ENCODE measurements around the gene ARHGEF1.

Gene ARHGEF1

DNA sequence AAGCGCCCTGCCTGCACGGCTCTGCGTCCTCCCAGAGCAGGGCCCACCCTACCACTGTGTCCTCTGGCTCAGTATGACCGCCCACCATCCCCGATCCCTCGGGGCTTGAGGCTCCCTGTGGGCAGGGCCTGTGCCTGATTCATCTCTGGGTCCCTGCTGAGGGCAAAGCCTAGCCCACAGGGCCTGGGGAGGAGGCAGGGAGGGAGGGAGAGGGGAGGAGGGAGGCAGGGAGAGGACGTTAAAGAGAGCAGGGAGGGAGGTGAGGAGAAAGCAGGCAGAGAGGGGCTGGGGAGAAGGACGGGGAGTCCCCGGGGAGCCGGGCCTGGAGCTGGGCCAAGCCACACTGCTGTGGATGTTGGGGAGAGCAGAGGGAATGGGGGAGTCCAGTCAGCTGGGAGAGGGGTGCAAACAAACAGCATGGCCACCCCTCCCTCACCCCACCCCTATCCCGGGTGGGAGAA lies 49.3 kb downstream of the ARHGEF1 start:
- TF ChIP-seq CTCF (IDR thresholded peaks at IDR 0.05; ENCODE audit: low read depth, low read length): no peak
- DNase-seq (ENCODE audit: extremely low read depth, low read depth): no peak

GRCh38 chr19:41932720-41933332 lies 49.8 kb downstream of the ARHGEF1 start:
- TF ChIP-seq CTCF (IDR thresholded peaks at IDR 0.05; ENCODE audit: low read depth, low read length): no peak

DNA sequence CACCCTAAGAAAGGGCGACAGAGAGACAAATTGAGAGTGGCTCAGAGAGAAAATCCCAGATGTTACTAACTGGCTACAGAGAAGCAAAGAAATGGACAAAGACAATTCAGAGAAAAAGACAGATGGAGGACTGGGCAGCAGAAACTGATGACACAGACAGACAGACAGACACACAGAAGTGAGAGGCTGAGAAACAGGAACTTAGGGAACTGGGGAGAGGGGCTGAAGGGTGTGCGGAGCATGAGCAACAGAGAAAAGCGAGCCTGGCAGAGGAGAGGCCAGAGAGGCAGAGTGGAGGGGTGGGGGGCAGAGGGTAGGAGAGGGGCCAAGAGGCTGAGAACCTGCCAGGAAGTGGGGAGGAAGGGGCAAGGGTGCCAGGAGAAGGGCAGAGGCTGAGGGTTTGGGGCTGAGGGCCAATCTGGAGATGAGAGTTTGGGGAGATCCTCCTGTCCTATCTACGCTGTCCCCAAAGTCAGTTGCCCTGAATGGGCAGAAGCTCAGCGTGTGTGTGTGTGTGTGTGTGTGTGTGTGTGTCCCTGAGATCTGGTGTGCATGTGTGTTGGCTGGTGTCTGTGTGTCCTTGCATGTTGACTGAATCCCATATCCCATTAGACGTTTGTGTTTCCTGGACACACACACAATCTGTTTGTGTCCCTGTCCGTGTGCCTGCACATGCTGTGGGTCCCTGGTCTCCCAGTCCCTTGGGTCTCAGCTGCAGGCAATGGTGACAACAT lies 50.9 kb downstream of the ARHGEF1 start:
- DNase-seq (ENCODE audit: extremely low read depth, low read depth): no peak
- TF ChIP-seq CTCF (IDR thresholded peaks at IDR 0.05; ENCODE audit: low read depth, low read length): no peak

More at GRCh38 chr19:41932720-41933332, 49.8 kb downstream of the ARHGEF1 start:
- no peak for DNase-seq (ENCODE audit: extremely low read depth, low read depth)

DNA sequence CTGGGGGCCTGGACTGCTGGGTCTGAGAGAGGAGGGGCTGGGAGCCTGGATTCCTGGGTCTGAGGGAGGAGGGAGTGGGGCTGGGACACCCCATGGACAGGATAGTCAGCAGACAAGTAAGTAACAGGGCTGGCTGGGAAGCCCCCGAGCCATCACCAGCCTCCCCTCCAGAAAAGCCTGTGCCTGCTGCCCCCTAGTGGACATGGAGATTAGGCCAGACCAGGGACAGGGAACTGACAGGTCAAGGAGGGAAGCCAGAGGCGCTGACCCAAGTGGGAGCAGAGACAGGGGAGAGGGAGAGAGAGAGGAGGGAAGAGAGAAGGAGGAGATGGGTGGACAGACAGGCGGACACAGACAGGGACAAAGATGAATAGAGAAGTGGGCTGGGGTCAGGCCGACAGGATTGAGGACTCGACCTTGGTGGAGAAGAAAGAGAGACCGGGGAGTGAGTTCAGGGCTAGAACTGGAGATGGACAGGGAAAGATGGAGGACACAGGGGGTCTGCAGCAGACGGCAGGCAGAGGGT lies 51.9 kb downstream of the ARHGEF1 start:
- TF ChIP-seq CTCF (IDR thresholded peaks at IDR 0.05; ENCODE audit: low read depth, low read length): peak; percentile 91

GRCh38 chr19:41935760-41936415 lies 52.9 kb downstream of the ARHGEF1 start:
- no peak for TF ChIP-seq CTCF (IDR thresholded peaks at IDR 0.05; ENCODE audit: low read depth, low read length)
- DNase-seq (ENCODE audit: extremely low read depth, low read depth): no peak

More for the DNA sequence above, 51.9 kb downstream of the ARHGEF1 start:
- DNase-seq (ENCODE audit: extremely low read depth, low read depth): no peak

DNA sequence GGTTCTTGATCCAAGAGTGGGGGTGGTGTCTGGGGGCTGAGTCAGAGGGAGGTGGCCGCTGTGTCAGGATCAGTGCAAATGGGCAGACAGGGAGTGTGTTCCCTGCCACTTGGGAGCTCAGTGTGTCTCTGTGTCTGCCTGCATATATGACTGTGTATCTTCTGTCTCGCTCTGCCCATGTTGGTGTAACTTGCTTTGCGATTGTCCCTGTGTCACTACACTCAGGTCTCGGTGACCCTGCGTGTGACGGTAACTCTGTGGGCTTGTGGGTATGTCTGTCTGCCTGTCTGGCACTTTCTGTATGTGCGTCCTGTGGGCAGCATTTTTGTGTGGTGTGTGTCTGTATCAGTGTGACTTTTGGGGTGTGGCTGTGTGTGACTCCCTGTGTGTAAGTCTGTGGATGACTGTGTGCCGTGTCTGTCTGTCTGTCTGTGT lies 53.4 kb downstream of the ARHGEF1 start:
- DNase-seq (ENCODE audit: extremely low read depth, low read depth): no peak
- TF ChIP-seq CTCF (IDR thresholded peaks at IDR 0.05; ENCODE audit: low read depth, low read length): no peak

Data from AG09319 (cell line).